ENCODE results near the gene SMIM38.

SMIM38 gene

GRCh38 chr11:69155302-69156234 is at the start of gene SMIM38:
TSS of gene SMIM38 (plus strand) at chr11:69155935. CDS start at chr11:69157847, 1,912 bp downstream.
- Mint-ChIP-seq H3K27me3 (no peaks in the 10 kb centered on the region), H3K4me3 (no peak within 1 kb of the TSS), H3K4me1 (ENCODE audit: low read depth) (no peaks in the 10 kb centered on the region), H3K9me3 (ENCODE audit: low read depth) (no peaks in the 10 kb centered on the region), H3K36me3 (peaks cover 2% of the 10 kb centered on the region), H3K27ac (no peak within 1 kb of the TSS)

DNA sequence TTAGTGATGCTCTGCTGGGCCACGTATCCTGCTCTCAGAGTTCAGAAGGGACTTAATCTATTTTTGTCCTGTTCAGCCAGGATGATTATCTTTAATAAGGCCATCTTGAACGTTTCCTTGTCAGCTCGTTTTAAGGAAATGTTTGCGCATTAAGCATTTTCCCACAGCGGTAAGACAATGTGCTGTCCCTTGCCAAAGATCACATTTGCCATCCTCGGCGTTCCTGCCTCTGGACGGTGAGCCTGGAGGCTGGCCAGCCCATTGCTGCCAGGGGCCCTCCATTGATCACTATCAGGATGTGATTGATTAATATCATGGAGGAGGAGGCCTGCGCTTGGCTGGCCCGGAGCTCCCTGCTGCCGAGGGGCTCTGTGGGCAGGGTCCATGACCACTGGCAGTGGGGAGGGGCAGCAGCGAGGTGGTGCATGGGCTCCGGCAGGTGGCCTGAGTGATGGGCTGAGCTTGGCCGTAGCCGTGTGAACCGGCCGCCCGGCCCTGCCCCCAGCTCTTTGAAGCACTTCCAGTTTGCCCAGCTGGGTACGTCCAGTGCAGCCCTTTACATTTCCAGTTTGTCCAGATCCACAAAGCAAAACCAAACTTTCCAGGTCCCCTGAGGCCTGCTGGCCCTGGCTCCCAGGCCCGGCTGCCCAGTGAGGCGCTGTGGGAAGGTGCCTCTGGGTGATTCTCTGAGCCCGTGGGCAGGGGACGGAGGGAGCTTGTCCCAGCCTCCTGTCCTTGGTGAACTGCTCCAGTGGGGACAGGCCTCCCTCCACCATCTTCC is 49.5 kb upstream of the SMIM38 start:
- Mint-ChIP-seq H3K4me3 (no peak overlapping the region), H3K27ac (no peak overlapping the region)

DNA sequence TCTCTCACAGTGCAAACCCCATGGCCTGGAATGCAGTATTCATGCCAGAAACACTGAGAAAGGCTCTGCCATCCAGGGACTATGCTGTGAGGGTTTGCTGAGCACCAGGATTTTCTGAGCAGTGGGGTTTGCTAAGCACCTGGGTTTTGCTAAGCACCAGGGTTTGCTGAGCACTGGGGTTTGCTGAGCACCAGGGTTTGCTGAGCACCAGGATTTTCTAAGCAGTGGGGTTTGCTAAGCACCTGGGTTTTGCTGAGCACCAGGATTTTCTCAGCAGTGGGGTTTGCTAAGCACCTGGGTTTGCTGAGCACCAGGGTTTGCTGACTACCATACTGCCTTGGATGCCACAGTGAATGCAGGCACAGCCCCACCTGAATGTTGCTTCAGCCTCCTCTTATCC is 48.3 kb upstream of the SMIM38 start:
- Mint-ChIP-seq H3K27me3 (no peaks in the 10 kb centered on the region), H3K9me3 (ENCODE audit: low read depth) (no peaks in the 10 kb centered on the region), H3K4me3 (no peak overlapping the region), H3K4me1 (ENCODE audit: low read depth) (peaks cover 5% of the 10 kb centered on the region), H3K27ac (no peak overlapping the region), H3K36me3 (peaks cover 5% of the 10 kb centered on the region)

More for the DNA sequence above, 49.5 kb upstream of the SMIM38 start:
- Mint-ChIP-seq H3K36me3 (peaks cover 5% of the 10 kb centered on the region), H3K4me1 (ENCODE audit: low read depth) (peaks cover 9% of the 10 kb centered on the region), H3K27me3 (no peaks in the 10 kb centered on the region), H3K9me3 (ENCODE audit: low read depth) (no peaks in the 10 kb centered on the region)

DNA sequence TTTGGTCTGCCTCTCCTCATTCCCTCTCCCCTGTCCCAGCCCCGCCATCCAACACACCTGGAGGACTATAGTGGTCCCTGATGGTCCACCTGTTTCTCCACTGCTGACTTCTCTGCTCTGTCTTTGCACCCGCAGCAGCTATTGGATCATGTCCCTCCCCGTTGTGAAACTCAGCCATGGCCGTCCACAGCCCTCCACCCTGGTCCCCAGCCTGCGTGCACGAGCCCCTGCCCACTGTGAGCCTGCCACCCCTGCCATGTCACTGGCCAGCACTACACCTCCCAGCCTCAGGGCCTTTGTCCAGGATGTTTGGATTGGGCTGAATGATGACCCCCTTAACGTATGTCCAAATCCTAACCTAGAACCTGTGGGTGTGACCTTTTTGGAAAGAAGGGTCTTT is 47.7 kb upstream of the SMIM38 start:
- Mint-ChIP-seq H3K36me3 (peaks cover 5% of the 10 kb centered on the region), H3K27me3 (no peaks in the 10 kb centered on the region)

GRCh38 chr11:69108559-69108958 is 47.2 kb upstream of the SMIM38 start:
- Mint-ChIP-seq H3K36me3 (peaks cover 5% of the 10 kb centered on the region), H3K4me3 (no peak overlapping the region), H3K4me1 (ENCODE audit: low read depth) (peaks cover 5% of the 10 kb centered on the region), H3K27ac (no peak overlapping the region), H3K27me3 (no peaks in the 10 kb centered on the region), H3K9me3 (ENCODE audit: low read depth) (no peaks in the 10 kb centered on the region)

More for the DNA sequence above, 47.7 kb upstream of the SMIM38 start:
- no peak overlapping the region for H3K4me3 Mint-ChIP-seq
- no peaks in the 10 kb centered on the region for H3K9me3 Mint-ChIP-seq (ENCODE audit: low read depth)
- no peak overlapping the region for H3K27ac Mint-ChIP-seq
- peaks cover 5% of the 10 kb centered on the region for H3K4me1 Mint-ChIP-seq (ENCODE audit: low read depth)

DNA sequence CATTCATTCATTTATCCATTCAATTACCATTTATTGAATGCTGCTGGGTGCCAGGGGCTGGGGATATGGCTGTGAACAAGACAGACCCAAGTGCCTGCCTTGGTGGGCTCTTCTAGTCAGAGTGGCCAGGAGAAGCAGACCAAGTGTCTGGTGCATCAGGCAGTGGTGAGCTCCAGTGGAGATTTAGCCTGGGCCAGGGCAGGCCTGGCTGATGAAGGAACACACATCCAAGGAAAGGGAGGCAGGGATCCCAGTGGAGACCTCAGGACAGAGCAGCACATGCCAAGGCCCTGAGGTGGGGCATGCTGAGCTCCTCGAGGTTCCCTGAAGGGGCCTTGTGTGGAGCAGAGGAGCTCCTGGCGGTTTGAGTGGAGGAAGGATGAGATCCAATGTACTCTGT is 46.6 kb upstream of the SMIM38 start:
- no peak overlapping the region for H3K4me3 Mint-ChIP-seq
- H3K27me3 Mint-ChIP-seq, result no peaks in the 10 kb centered on the region
- no peak overlapping the region for H3K27ac Mint-ChIP-seq
- peaks cover 5% of the 10 kb centered on the region for H3K4me1 Mint-ChIP-seq (ENCODE audit: low read depth)
- peaks cover 5% of the 10 kb centered on the region for H3K36me3 Mint-ChIP-seq
- H3K9me3 Mint-ChIP-seq (ENCODE audit: low read depth), result no peaks in the 10 kb centered on the region

DNA sequence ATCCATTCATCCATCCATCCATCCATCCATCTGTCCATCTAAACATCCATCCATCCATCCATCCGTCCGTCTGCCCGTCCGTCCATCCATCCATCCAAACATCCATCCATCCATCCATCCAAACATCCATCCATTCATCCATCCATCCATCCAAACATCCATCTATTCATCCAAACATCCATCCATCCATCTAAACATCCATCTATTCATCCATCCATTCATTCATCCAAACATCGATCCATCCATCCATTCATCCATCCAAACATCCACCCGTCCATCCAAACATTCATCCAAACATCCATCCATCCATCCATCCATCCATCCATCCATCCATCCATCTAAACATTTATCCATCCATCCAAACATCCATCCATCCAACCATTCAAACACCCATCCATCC is 45.3 kb upstream of the SMIM38 start:
- H3K9me3 Mint-ChIP-seq (ENCODE audit: low read depth), result no peaks in the 10 kb centered on the region
- no peaks in the 10 kb centered on the region for H3K27me3 Mint-ChIP-seq
- H3K36me3 Mint-ChIP-seq, result peaks cover 5% of the 10 kb centered on the region
- peaks cover 5% of the 10 kb centered on the region for H3K4me1 Mint-ChIP-seq (ENCODE audit: low read depth)
- no peak overlapping the region for H3K27ac Mint-ChIP-seq
- no peak overlapping the region for H3K4me3 Mint-ChIP-seq

DNA sequence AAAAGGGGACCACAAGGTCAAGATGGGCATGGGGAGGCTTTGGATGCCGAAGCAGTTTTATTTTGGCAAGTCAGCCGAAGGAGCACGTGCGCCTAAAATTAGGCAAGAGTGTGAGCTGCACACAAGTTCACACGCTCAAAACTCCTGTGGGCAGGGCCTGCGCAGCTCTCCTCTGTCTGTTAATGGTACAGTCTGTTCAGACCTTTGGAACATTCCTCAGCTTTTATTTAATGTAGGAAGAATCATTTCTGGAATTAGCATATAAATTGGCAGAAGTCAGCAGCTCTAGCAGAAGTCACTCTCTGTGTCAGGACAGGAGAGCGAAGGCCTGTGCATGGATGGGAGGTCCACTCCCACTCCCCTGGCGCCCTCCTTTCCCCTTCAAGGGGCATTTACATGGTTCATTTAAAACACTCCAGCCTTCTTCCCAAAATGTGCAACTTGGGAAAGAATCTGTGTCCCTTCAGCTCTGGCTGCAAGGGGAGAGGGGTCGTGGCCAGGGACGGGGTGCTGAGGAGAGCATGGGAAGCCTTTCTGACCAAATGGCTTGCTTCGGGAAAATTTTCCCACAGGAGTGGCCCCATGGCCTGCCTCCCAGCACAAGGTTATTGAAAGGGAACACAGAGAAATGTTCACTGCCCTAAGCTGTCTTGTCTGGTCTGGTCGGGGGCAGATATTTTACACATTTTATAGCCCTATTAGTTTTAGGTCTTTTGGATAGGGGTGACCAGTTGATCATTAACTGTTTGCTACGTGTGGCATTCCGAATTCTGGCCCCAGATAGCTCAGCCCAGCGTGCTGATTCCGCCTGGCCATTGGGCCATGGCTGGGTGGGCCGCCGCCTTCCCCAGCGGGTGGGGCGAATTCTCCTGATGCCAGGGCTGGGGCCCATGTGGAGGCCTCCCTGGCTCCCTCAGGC is 43.9 kb upstream of the SMIM38 start:
- Mint-ChIP-seq H3K27ac (no peak overlapping the region), H3K4me3 (no peak overlapping the region), H3K27me3 (no peaks in the 10 kb centered on the region), H3K4me1 (ENCODE audit: low read depth) (peaks cover 3% of the 10 kb centered on the region), H3K36me3 (peaks cover 5% of the 10 kb centered on the region), H3K9me3 (ENCODE audit: low read depth) (no peaks in the 10 kb centered on the region)

GRCh38 chr11:69113226-69113625 is 42.5 kb upstream of the SMIM38 start:
- Mint-ChIP-seq H3K4me1 (ENCODE audit: low read depth) (no peaks in the 10 kb centered on the region), H3K4me3 (no peak overlapping the region), H3K27me3 (no peaks in the 10 kb centered on the region), H3K9me3 (ENCODE audit: low read depth) (no peaks in the 10 kb centered on the region), H3K36me3 (peaks cover 5% of the 10 kb centered on the region), H3K27ac (no peak overlapping the region)

GRCh38 chr11:69113646-69114340 is 41.9 kb upstream of the SMIM38 start:
- Mint-ChIP-seq H3K27me3 (no peaks in the 10 kb centered on the region), H3K4me3 (no peak overlapping the region), H3K4me1 (ENCODE audit: low read depth) (no peaks in the 10 kb centered on the region), H3K9me3 (ENCODE audit: low read depth) (no peaks in the 10 kb centered on the region), H3K36me3 (peaks cover 3% of the 10 kb centered on the region), H3K27ac (no peak overlapping the region)

DNA sequence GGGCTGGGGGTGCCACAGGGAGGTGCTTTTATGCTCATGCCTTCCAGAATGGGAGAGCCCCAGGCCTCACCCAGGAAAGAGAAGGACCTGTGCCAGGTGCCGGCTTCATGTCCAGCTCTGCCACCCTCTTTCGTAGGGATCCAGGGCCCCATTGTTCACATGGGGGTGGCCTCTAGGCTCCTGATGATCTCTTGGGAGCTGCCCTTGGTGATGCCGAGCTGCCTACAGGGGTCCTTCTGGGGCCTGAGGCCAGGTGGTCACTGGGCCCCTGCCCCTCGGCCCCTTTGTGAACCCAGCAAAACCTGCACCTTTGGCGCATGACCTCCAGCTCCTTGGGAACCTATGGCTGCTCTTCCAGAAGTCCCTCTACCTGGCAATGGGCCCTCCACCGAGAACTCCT is 41.4 kb upstream of the SMIM38 start:
- H3K4me3 Mint-ChIP-seq, result no peak overlapping the region
- peaks cover 3% of the 10 kb centered on the region for H3K9me3 Mint-ChIP-seq (ENCODE audit: low read depth)
- H3K4me1 Mint-ChIP-seq (ENCODE audit: low read depth), result no peaks in the 10 kb centered on the region
- no peaks in the 10 kb centered on the region for H3K27me3 Mint-ChIP-seq
- no peak overlapping the region for H3K27ac Mint-ChIP-seq
- peaks cover 3% of the 10 kb centered on the region for H3K36me3 Mint-ChIP-seq

DNA sequence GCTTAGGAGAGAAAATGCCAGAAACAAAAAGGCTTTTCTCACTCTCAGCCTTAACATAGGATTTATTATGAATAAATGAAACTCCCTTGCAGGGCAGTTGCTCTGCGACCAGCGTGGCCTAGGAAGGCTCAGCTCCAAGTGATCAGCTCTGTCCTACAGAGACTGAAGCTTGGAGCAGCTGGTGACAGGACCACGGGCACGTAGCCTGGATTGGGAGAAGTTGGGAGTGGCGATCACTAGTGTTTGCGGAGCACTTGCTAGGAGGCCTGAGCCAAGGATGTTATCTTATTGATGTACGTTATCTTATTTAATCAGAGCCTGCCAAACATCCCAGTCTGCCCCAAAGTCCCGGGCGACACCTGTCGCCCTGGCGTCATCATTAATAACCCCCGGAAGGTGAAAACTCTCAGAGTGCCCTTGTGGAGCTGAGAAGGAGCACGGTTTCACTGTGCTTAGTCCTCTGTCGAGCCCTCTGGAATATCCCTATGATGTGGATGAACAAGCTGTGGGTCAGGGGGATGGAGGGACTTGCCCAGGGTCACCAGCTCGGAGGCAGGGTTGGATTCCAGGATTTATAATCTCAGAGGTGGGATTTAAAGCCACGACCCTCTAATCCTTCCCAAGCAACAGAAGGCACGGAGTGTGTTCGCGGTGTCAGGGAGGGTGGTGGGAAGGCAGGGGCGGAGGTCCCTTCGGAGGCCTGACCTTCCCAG is 40.8 kb upstream of the SMIM38 start:
- H3K27me3 Mint-ChIP-seq, result no peaks in the 10 kb centered on the region
- no peak overlapping the region for H3K27ac Mint-ChIP-seq
- H3K36me3 Mint-ChIP-seq, result no peaks in the 10 kb centered on the region
- H3K4me3 Mint-ChIP-seq, result no peak overlapping the region
- no peaks in the 10 kb centered on the region for H3K4me1 Mint-ChIP-seq (ENCODE audit: low read depth)
- H3K9me3 Mint-ChIP-seq (ENCODE audit: low read depth), result peaks cover 3% of the 10 kb centered on the region

DNA sequence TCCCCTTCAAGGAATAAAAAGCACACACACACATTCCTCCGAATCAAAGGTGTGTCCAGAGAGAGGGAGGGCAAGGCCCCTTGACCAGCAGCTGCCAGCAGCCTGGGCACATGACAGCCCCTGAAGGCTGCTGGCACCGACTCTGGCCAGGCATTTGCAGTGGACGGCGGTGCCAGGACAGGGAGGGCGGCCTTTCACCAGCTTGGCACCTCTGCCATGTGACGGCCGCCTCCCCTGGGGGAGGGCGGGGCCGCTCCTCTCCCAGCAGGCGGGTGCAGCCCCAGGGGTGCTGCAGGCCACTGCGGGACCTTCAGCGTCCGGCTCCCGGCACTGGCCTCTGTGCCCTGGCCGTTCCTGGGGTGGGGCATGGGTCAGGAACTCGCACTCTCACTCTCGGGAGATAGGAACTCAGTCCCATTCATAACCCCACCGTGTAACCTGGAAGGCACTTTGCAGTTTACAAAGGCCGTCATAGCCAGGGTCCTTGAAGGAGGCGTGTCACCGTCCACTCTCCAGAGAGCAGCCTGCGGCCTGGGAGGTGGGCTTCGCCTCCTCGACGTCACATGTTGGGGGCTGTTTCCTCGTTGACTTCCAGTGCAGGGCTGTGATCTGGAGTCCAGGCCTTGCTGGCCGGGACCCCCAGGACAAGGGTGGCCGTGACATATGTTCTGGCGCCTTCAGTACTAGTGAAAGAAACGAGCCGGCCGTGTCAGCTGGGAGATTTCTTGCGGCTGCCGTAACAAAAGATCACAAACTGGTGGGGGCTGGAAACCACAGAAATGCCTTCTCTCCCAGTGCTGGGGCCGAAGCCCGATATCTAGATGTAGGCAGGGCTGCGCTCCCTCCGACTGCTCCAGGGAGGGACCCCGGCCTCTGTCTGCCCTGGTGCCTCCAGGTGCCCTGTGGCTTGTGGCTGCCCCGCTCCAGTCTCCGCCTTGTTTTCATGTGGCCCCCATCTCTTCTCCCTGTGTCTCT is 39.9 kb upstream of the SMIM38 start:
- H3K36me3 Mint-ChIP-seq, result no peaks in the 10 kb centered on the region
- H3K27me3 Mint-ChIP-seq, result no peaks in the 10 kb centered on the region
- H3K27ac Mint-ChIP-seq, result no peak overlapping the region
- H3K4me3 Mint-ChIP-seq, result no peak overlapping the region
- H3K9me3 Mint-ChIP-seq (ENCODE audit: low read depth), result peaks cover 3% of the 10 kb centered on the region
- H3K4me1 Mint-ChIP-seq (ENCODE audit: low read depth), result peaks cover 2% of the 10 kb centered on the region

Measured in activated naive CD8-positive, alpha-beta T cell (primary cell).